Neural progenitor cell (in vitro differentiated cells): ENCODE data around the gene SH3GL1.

Experiments used
- CTCF ChIP-seq: fragments of 200-600 bp; sonication (generic); IDR thresholded peaks from 2 replicates; pipeline ENCODE4 v1.5.1; 2017; ENCODE audit warnings: antibody characterized with exemption, mild to moderate bottlenecking
- EZH2 ChIP-seq: fragments of 200-600 bp; sonication (generic); IDR thresholded peaks from 2 replicates; pipeline ENCODE4 v1.6.1; 2017; ENCODE audit warnings: antibody characterized with exemption, mild to moderate bottlenecking, moderate library complexity
- EZH2phosphoT487 ChIP-seq: fragments of 200-600 bp; sonication (generic); IDR thresholded peaks from 2 replicates; pipeline ENCODE4 v1.6.1; 2017; ENCODE audit warnings: antibody characterized with exemption

- TF ChIP-seq CTCF = no peak
- TF ChIP-seq EZH2 = no peak
- TF ChIP-seq EZH2phosphoT487 = no peak
Measured at GRCh38 chr19:4345342-4346019, 54.9 kb downstream of the SH3GL1 start.
